Spleen (tissue), 11 donors: ENCODE results near the gene RIMBP2. TPM values are rescaled to one million over a fixed set of nuclear protein-coding genes. Genes with fewer than 3 reads are reported as not detected.

Experiments used
- DNase-seq: peaks from one replicate; pipeline ENCODE4 v3.0.0-alpha.2; 2020
- H3K27ac ChIP-seq, 8 donors: fragments of 200-600 bp; sonication (generic) in 7 of 8; 1 replicate in 4 of 8; 2 replicates in 4 of 8; pipeline versions ENCODE4 v1.5.0 to v1.8.0; 2016 to 2021; ENCODE audit warnings: inconsistent platforms in 4 of 8, mild to moderate bottlenecking in 4 of 8, moderate library complexity in 1 of 8
- H3K27me3 ChIP-seq, 7 donors: fragments of 200-600 bp; sonication (generic) in 6 of 7; replicated peaks in 1 of 7; 1 replicate in 4 of 7; 2 replicates in 3 of 7; pipeline versions ENCODE4 v1.5.0 to v1.8.0; 2016 to 2021; ENCODE audit warnings: inconsistent platforms in 3 of 7, mild to moderate bottlenecking in 1 of 7
- H3K36me3 ChIP-seq, 6 donors: fragments of 200-600 bp; sonication (generic) in 5 of 6; 1 replicate in 4 of 6; 2 replicates in 2 of 6; pipeline versions ENCODE4 v1.5.0 to v1.8.0; 2016 to 2021; ENCODE audit warnings: inconsistent platforms in 2 of 6
- H3K4me1 ChIP-seq, 6 donors: fragments of 200-600 bp; sonication (generic) in 5 of 6; 1 replicate in 3 of 6; 2 replicates in 3 of 6; pipeline versions ENCODE4 v1.5.0 to v1.8.0; 2016 to 2021; ENCODE audit warnings: inconsistent platforms in 3 of 6
- H3K4me3 ChIP-seq, 8 donors: fragments of 200-600 bp; sonication (generic) in 7 of 8; 1 replicate in 4 of 8; 2 replicates in 4 of 8; pipeline versions ENCODE4 v1.5.0 to v1.8.0; 2016 to 2021; ENCODE audit warnings: inconsistent platforms in 4 of 8, mild to moderate bottlenecking in 4 of 8, moderate library complexity in 2 of 8
- H3K9me3 ChIP-seq, 8 donors: fragments of 200-600 bp; sonication (generic) in 7 of 8; 1 replicate in 4 of 8; 2 replicates in 4 of 8; pipeline versions ENCODE4 v1.5.0 to v1.8.0; 2016 to 2021; ENCODE audit warnings: inconsistent platforms in 4 of 8
- CTCF ChIP-seq, 11 experiments: fragments of 200-600 bp in 7 of 11; fragments of 450-650 bp in 4 of 11; sonication (generic) in 4 of 11; IDR thresholded peaks in 8 of 11; conservative IDR thresholded peaks in 3 of 11; 1 replicate in 7 of 11; 2 replicates in 4 of 11; pipeline versions ENCODE4 v1.4.0 to v1.8.0; 2016 to 2021; ENCODE audit warnings: antibody characterized with exemption in 11 of 11, inconsistent platforms in 4 of 11, mild to moderate bottlenecking in 1 of 11
- POLR2A ChIP-seq, 3 donors: fragments of 450-650 bp; IDR thresholded peaks; one replicate each; pipeline ENCODE4 v1.5.1; 2017; ENCODE audit warnings: antibody characterized with exemption in 3 of 3, mild to moderate bottlenecking in 1 of 3
- POLR2AphosphoS5 ChIP-seq, 3 donors: sonication (generic); formaldehyde crosslinking; IDR thresholded peaks; one replicate each; pipeline ENCODE4 v1.5.1; 2017; ENCODE audit warnings: antibody characterized with exemption in 3 of 3
- WGBS, 5 donors: extraction: QIAGEN DNeasy Blood & Tissue Kit in 3 of 5; methylation state at CpG; one replicate each; pipeline versions ENCODE4 v1.1.5 to v1.1.7; 2013 to 2018; 5-methylcytosine and 5-hydroxymethylcytosine counted together
- intact Hi-C: fragments of 100-400 bp; cut with DNase I; formaldehyde crosslinking; loops from one replicate; pipeline ENCODE4 v1.15.0; 2023; ENCODE audit warnings: low total_unique reads
- polyA plus RNA-seq, 3 donors: library from polyadenylated mRNA; stranded (reverse); fragments of 200-250 nt; gene quantifications; one replicate each; pipeline ENCODE4 v1.2.1, GENCODE V29; 2013
- total RNA-seq, 7 donors: library from RNA; depleted of rRNA in 3 of 7; stranded (reverse); fragments of >200 nt in 3 of 7; fragmentation: NEBNext Ultra II Directional in 4 of 7; extraction: Animal tissue kit (Norgen Biotek cat#: 25700) in 4 of 7; gene quantifications; one replicate each; pipeline versions ENCODE4 v1.1.0 to v1.2.1, GENCODE V29; 2016 to 2021
- donor health status: healthy with polysubstance abuse.
- donor health status: DM: no; HTN: no; CAD: no; lungs with moderate emphysema.
- donor health status: DM: no; HTN: no; CAD: no.
- donor health status: Bipolar disorder and iron deficiency.
- donor health status: healthy.
- donor health status: DM: no; HTN: no; CAD: no.
- donor health status: DM: yes; HTN: yes; CAD: no.

The RIMBP2 gene
- total and polyA plus RNA-seq, 10 donors = 0.05 to 5.2 (median 0.95) TPM

- 91 to 97% (median 96%) methylated on average over 4 of the region's 4 CpGs for WGBS, 5 donors
- no peaks in the 10 kb centered on the region for H3K36me3 ChIP-seq
- no peak overlapping the region for H3K4me3 ChIP-seq
- H3K4me1 ChIP-seq = peaks cover 0 to 10% (median 4%) of the 10 kb centered on the region in 6 donors
- TF ChIP-seq POLR2AphosphoS5 (IDR thresholded peaks at IDR 0.05) (no peak), CTCF (IDR thresholded peaks at IDR 0.05 in 8 of 11, conservative IDR thresholded peaks at IDR 0.05 in 3 of 11) (no peak), POLR2A (IDR thresholded peaks at IDR 0.05) (no peak)
- intact Hi-C loops = no loop called here
- H3K9me3 ChIP-seq = peaks cover 0 to 5% (median 0%) of the 10 kb centered on the region in 8 donors
- DNase-seq = no peak
- peaks cover 0 to 41% (median 6%) of the 10 kb centered on the region in 7 donors for H3K27me3 ChIP-seq
- H3K27ac ChIP-seq = no peak overlapping the region
Observed at GRCh38 chr12:130764073-130764472, 48.0 kb upstream of the RIMBP2 start.

GRCh38 chr12:130762319-130762675 is 46.2 kb upstream of the RIMBP2 start:
- intact Hi-C loops = no loop called here
- peaks cover 0 to 5% (median 0%) of the 10 kb centered on the region in 8 donors for H3K9me3 ChIP-seq
- WGBS, 5 donors = 30 to 61% (median 56%) methylated on average over 10 of the region's 10 CpGs
- H3K4me1 ChIP-seq = peaks cover 0 to 10% (median 4%) of the 10 kb centered on the region in 6 donors
- TF ChIP-seq POLR2AphosphoS5 (IDR thresholded peaks at IDR 0.05) = no peak
- no peak for TF ChIP-seq CTCF (IDR thresholded peaks at IDR 0.05 in 8 of 11, conservative IDR thresholded peaks at IDR 0.05 in 3 of 11)
- no peak for TF ChIP-seq POLR2A (IDR thresholded peaks at IDR 0.05)
- no peaks in the 10 kb centered on the region for H3K36me3 ChIP-seq
- peaks cover 0 to 33% (median 6%) of the 10 kb centered on the region in 7 donors for H3K27me3 ChIP-seq
- H3K4me3 ChIP-seq = peak overlapping the region in 1 of 8 donors; percentile 38
- no peak for DNase-seq
- H3K27ac ChIP-seq = no peak overlapping the region

GRCh38 chr12:130761537-130762318 is 45.6 kb upstream of the RIMBP2 start:
- H3K9me3 ChIP-seq = peaks cover 0 to 5% (median 0%) of the 10 kb centered on the region in 8 donors
- peaks cover 0 to 10% (median 4%) of the 10 kb centered on the region in 6 donors for H3K4me1 ChIP-seq
- H3K4me3 ChIP-seq = peak overlapping the region in 1 of 8 donors; percentile 38
- peaks cover 0 to 33% (median 6%) of the 10 kb centered on the region in 7 donors for H3K27me3 ChIP-seq
- 22 to 32% (median 24%) methylated on average over 19 to 29 of the region's 29 CpGs for WGBS, 5 donors
- peak; percentile 79 for DNase-seq
- no peak overlapping the region for H3K27ac ChIP-seq
- TF ChIP-seq POLR2AphosphoS5 (IDR thresholded peaks at IDR 0.05) = no peak
- TF ChIP-seq CTCF (IDR thresholded peaks at IDR 0.05 in 8 of 11, conservative IDR thresholded peaks at IDR 0.05 in 3 of 11) = peak in 7 of 11 experiments; percentile 16 to 47 (median 29)
- intact Hi-C loops = no loop called here
- no peaks in the 10 kb centered on the region for H3K36me3 ChIP-seq

GRCh38 chr12:130754234-130754901 is 38.3 kb upstream of the RIMBP2 start:
- peaks cover 0 to 4% (median 0%) of the 10 kb centered on the region in 7 donors for H3K27me3 ChIP-seq
- H3K4me1 ChIP-seq = no peaks in the 10 kb centered on the region
- DNase-seq = no peak
- peak overlapping the region in 6 of 8 donors; percentile 0 to 72 (median 44) for H3K27ac ChIP-seq
- intact Hi-C loops = no loop called here
- peaks cover 4 to 15% (median 12%) of the 10 kb centered on the region in 8 donors for H3K9me3 ChIP-seq
- H3K36me3 ChIP-seq = no peaks in the 10 kb centered on the region
- WGBS, 5 donors = 85 to 89% (median 87%) methylated on average over 3 of the region's 3 CpGs
- no peak overlapping the region for H3K4me3 ChIP-seq
- TF ChIP-seq POLR2AphosphoS5 (IDR thresholded peaks at IDR 0.05) (no peak), CTCF (IDR thresholded peaks at IDR 0.05 in 8 of 11, conservative IDR thresholded peaks at IDR 0.05 in 3 of 11) (no peak), POLR2A (IDR thresholded peaks at IDR 0.05) (no peak)
